Rectal smooth muscle tissue (tissue), 1 donor: ENCODE data around the gene CREM.
"Not testable (repeated sequence)": the region's sequence is repeated elsewhere in the genome, so short reads cannot be mapped to it uniquely, and the experiment has no call there.

Source experiments
- H3K27ac ChIP-seq: one replicate; pipeline ENCODE4 v1.7.0; 2013; ENCODE audit warnings: low read depth, low read length, inconsistent platforms
- H3K27me3 ChIP-seq: one replicate; pipeline ENCODE4 v1.7.0; 2013; ENCODE audit warnings: low read length; ENCODE audit not compliant: control insufficient read depth, insufficient read depth
- H3K36me3 ChIP-seq: one replicate; pipeline ENCODE4 v1.7.0; 2013; ENCODE audit warnings: low read length; ENCODE audit not compliant: control insufficient read depth, insufficient read depth
- H3K4me1 ChIP-seq: one replicate; pipeline ENCODE4 v1.7.0; 2013; ENCODE audit warnings: low read length; ENCODE audit not compliant: control insufficient read depth, insufficient read depth
- H3K4me3 ChIP-seq: one replicate; pipeline ENCODE4 v1.7.0; 2013; ENCODE audit warnings: low read length
- H3K9ac ChIP-seq: one replicate; pipeline ENCODE4 v1.7.0; 2013; ENCODE audit warnings: low read length

The CREM gene

DNA sequence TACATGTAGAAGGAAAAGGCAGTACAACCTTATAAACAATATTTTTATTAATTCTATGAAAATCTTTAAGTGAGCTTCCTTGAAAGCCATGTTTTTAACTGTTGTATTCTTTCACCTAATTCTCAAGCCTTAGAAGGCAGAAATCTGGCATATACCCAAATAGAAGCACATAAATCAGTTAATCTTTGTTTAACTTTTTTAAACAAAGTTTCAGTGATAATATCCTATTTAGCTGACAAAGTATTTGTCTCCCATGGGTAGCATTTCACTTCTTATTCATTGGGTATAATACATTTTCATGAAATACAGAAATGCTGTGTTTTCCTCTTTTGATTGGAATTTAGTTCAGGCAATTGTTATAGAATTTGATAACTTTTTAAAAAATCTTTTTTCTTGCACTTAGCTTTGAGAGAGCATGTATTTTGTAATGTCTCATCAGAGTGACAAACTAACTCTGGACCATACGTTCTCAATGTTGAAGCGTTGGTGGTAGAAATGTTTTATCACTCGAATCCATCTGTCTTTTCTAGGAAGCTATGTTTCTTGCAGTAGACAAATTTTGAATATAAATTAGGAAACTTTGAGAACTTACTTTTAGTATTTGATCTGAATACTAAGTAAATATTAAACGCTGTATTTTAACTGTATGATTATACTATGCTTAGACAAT is 78.1 kb downstream of the CREM start:
- H3K9ac ChIP-seq, result no peak overlapping the region
- no peak overlapping the region for H3K27ac ChIP-seq
- no peaks in the 10 kb centered on the region for H3K27me3 ChIP-seq
- no peaks in the 10 kb centered on the region for H3K36me3 ChIP-seq
- H3K4me3 ChIP-seq, result no peak overlapping the region
- H3K4me1 ChIP-seq, result no peaks in the 10 kb centered on the region

DNA sequence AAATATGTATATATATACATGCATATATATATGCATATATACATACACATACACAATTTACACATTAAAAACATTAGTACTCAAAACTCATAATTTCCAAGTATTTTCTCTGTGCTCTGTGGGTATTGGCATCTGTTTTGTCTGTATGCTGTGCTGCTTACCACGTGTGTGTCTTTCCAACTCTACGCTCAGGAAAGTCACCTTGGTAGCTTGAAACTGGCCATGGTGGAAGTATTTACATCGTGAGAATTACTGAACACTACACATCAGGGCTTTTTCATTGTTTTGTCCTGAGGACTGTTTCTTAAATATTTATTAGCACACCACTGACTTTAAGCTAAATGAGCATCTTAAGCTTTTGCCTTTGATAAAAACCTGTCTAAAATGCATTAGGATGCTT is 79.6 kb downstream of the CREM start:
- Histone ChIP-seq H3K36me3 (no peaks in the 10 kb centered on the region), H3K27me3 (no peaks in the 10 kb centered on the region), H3K9ac (no peak overlapping the region), H3K4me1 (no peaks in the 10 kb centered on the region), H3K27ac (no peak overlapping the region), H3K4me3 (no peak overlapping the region)

DNA sequence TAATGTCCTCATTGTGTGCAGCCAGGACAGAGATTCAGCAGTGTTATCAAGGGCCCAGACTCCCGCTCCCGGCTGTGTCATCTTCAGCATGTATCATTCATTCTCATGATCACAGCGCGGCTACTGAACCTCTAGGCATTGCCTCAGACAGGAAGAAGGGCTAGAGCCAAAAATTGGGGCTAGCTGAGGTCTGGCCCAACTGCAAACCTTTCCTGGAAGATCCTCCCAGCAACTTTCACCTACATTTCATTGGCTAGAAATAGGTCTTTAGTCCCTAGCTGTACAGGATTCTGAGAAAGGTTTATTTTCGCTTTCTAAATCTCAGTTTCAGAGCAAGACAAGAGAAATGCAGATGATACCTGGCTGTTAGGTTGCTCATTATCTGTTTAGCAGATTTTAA is 81.9 kb downstream of the CREM start:
- Histone ChIP-seq H3K27ac (no peak overlapping the region), H3K4me1 (peaks cover 3% of the 10 kb centered on the region), H3K9ac (no peak overlapping the region), H3K27me3 (no peaks in the 10 kb centered on the region), H3K36me3 (no peaks in the 10 kb centered on the region), H3K4me3 (no peak overlapping the region)

DNA sequence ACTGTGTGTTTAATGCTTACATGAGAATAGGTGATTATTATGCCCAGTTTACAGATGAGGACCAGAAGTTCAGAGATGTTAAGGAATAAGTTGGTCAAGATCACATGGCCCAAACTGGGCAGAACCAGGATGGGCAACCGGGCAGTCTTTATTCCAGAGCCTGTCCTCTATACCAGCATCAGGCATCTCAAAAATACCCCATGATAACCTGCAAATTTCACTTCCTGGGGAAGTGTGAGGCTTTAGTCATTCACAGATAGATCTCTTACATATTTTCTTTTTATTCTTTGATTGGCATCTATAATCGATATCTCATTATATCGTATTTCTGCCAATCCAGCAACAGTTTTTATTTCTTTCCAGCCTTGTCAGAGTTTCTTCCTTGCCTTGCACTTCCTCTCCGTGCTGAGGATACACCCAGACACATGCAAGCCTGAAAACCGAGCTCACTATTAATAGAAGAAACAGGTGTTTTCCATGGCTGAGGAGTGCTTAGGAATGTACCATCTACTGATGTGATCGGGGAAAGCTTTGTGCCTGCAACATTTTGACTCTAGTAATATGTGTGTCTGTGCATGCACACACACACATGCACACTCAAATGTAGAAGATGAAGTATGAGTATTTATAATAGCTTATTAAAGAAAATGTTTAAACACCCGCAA is 82.4 kb downstream of the CREM start:
- no peak overlapping the region for H3K4me3 ChIP-seq
- H3K9ac ChIP-seq, result no peak overlapping the region
- peaks cover 3% of the 10 kb centered on the region for H3K4me1 ChIP-seq
- H3K27me3 ChIP-seq, result no peaks in the 10 kb centered on the region
- no peaks in the 10 kb centered on the region for H3K36me3 ChIP-seq
- H3K27ac ChIP-seq, result no peak overlapping the region

DNA sequence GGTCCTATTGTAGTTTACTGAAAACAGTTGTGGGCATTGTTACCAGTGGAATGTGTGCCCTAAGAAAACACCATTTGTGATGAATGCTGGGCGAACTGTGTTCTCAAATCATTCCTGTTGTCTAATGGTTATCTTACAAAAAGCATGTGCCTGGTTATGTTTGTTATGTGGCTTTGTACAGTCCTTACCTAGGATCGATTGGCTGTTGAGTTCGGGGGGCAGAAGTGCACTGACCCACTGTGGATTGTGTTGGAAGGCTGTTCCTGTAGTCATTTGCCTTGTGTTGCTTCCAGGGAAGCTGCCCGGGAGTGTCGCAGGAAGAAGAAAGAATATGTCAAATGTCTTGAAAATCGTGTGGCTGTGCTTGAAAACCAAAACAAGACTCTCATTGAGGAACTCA is 84.3 kb downstream of the CREM start:
- Histone ChIP-seq H3K4me3 (no peak overlapping the region), H3K4me1 (peaks cover 3% of the 10 kb centered on the region), H3K36me3 (no peaks in the 10 kb centered on the region), H3K27me3 (no peaks in the 10 kb centered on the region), H3K9ac (no peak overlapping the region), H3K27ac (no peak overlapping the region)

DNA sequence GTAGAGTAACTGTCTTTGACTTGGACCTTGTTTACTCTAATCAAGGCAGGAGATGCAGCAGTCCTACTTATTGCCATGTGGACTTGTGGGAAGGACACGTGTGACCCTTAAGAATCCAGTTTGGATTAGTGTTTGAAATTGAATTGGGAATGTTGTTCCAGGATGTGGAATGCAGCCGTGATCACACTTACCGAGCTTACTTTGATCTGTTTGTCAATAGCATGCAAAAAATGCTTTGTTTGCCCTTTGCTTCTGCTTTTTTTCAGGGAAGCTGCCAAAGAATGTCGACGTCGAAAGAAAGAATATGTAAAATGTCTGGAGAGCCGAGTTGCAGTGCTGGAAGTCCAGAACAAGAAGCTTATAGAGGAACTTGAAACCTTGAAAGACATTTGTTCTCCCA is 84.7 kb downstream of the CREM start:
- H3K4me1 ChIP-seq, result peaks cover 3% of the 10 kb centered on the region
- no peaks in the 10 kb centered on the region for H3K27me3 ChIP-seq
- H3K4me3 ChIP-seq, result no peak overlapping the region
- no peaks in the 10 kb centered on the region for H3K36me3 ChIP-seq
- H3K27ac ChIP-seq, result no peak overlapping the region
- no peak overlapping the region for H3K9ac ChIP-seq

DNA sequence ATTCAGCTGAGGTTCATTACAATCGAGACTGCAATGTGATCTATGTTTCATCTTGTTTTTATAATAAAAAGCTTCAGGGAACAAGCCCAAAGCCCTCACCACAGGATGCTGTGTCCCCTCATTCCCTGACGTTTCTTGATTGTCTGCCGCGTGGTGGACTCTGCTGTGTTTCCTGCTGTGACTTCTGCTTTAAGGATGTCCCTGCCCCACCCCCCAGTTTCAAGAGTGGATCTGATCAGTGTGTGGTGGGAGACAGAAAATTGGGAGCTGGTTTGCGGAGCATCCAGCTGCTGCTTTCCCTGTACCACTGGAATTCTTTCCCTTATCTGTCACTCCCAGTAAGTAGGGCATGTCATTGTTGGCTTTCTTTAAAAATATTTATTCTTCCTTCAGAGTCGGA is 86.2 kb downstream of the CREM start:
- Histone ChIP-seq H3K9ac (no peak overlapping the region), H3K27ac (no peak overlapping the region), H3K36me3 (no peaks in the 10 kb centered on the region), H3K4me3 (no peak overlapping the region), H3K4me1 (peaks cover 3% of the 10 kb centered on the region), H3K27me3 (no peaks in the 10 kb centered on the region)

DNA sequence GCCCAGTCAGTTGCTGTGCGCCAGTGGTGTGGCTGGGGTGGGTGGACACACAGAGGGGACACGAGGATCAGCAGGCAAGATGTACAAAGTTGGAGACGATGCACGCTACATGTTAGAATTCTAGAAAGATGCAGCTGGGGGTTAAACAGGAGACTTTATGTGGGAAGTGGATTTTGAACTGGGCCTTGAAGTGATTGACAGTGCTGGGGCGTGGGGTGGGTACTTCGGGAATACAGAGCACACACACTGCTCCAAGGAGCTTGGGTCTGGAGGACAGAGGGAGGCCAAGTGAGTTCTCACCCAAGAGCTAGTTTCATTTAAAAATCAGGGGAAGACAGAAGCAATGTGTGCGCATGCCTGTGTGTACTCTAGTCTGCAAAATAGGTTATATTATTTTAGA is 87.1 kb downstream of the CREM start:
- Histone ChIP-seq H3K4me3 (no peak overlapping the region), H3K27ac (no peak overlapping the region), H3K4me1 (peaks cover 3% of the 10 kb centered on the region), H3K36me3 (no peaks in the 10 kb centered on the region), H3K9ac (no peak overlapping the region), H3K27me3 (no peaks in the 10 kb centered on the region)

DNA sequence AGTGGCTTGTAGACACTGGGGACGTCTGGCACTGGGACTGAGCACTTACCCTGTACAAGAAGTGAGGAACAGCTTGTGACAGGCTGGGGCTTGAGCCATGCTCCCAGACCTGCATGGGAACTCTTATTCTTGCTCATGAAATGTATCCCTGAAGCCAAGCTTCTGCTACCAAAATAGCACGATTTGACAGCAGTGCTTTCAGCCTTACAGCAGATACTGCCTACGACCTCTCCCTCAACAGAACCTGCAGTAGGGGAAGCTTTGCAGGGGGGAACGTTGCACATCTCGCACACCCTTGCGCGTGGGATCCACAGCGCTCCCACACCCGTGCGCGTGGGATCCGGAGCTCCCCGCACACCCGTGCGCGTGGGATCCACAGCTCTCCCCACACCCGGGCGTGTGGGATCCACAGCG is 88.0 kb downstream of the CREM start:
- Histone ChIP-seq H3K9ac (no peak overlapping the region), H3K36me3 (no peaks in the 10 kb centered on the region), H3K4me3 (no peak overlapping the region), H3K4me1 (peaks cover 3% of the 10 kb centered on the region), H3K27ac (no peak overlapping the region), H3K27me3 (no peaks in the 10 kb centered on the region)

DNA sequence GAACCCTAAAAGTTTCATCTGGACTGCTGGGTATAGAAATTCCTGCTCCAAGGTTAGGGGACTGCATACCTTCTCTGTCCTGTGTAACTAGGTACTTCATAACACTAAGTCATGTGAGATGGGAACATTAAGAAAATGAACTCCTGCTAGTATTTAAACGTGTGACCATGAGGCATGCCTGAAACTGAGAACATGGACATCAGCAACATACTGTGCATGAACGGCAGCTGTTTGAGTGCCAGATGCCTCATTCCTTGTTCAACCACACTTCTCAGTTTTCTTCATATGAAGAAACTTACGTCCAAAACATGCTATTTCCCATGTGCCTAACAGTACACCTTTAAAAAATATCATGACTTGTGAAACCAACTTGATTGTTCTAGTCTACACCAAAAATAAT is 88.5 kb downstream of the CREM start:
- Histone ChIP-seq H3K36me3 (no peaks in the 10 kb centered on the region), H3K27ac (no peak overlapping the region), H3K9ac (no peak overlapping the region)

DNA sequence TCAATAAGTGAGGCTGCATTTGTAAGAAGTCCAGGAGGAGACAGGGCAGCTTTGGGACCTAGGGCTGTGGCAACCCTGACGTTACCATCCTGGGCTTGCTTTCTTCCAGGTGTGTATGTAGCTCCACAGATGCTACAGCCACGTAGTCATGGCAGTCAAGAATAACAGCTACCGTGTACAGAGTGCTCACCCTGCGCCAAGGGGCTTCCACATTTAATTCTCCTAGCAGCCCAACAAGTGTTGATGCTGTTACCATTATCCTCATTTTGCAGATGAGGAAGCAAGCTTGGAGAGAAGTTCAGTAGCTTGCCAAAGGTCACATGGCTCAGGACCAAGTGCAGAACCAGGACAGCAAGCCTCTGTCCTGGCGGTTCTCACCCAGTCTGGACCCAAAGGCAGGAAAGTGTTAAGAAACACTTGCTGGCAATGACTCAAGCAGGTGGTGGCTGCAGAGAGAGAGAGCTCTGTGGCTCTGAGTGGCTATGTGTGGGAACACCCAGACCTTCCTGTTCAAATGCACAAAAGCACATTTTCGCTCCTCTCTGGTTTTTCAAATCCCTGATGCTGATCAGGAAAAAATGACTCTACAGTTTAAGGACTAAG is 89.8 kb downstream of the CREM start:
- Histone ChIP-seq H3K27me3 (no peaks in the 10 kb centered on the region), H3K36me3 (no peaks in the 10 kb centered on the region), H3K9ac (no peak overlapping the region), H3K4me3 (no peak overlapping the region), H3K27ac (no peak overlapping the region), H3K4me1 (peaks cover 3% of the 10 kb centered on the region)

More for the DNA sequence above, 88.5 kb downstream of the CREM start:
- Histone ChIP-seq H3K4me1 (peaks cover 3% of the 10 kb centered on the region), H3K4me3 (no peak overlapping the region), H3K27me3 (no peaks in the 10 kb centered on the region)

DNA sequence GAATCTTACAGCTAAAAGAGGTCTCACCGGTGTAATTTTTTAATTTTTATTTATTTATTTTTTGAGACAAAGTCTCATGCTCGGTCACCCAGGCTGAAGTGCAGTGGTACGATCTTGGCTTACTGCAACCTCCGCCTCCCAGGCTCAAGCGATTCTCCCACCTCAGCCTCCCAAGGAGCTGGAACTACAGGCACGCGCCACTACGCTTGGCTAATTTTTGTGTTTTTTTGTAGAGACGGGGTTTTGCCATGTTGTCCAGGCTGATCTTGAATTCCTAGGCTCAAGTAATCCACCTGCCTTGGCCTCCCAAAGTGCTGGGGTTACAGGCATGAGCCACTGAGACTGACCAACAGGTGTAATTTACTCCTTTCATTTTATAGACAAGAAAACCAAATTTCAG is 90.3 kb downstream of the CREM start:
- H3K4me3 ChIP-seq, H3K4me1 ChIP-seq, H3K27me3 ChIP-seq, H3K27ac ChIP-seq, H3K9ac ChIP-seq, H3K36me3 ChIP-seq: not testable (repeated sequence)

DNA sequence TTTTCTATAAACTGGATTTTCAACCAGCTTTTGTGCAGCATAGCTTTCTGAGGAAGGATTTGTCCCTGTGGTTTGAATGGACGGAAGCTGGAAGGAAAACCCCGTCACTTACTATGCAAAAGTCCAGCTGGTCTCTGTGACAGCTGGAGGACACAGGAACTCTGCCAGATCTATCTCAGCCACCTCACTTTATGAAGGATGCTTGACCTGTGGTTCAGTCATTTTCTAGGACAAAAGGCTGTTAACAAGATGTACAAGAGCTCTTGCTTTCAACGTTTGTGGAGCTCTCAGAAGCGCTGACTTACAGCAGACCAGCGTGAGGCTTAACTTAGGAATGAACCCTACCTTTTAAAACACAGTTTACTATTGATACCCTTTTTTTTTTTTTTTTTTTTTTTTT is 90.8 kb downstream of the CREM start:
- no peak overlapping the region for H3K4me3 ChIP-seq
- no peaks in the 10 kb centered on the region for H3K4me1 ChIP-seq
- H3K27ac ChIP-seq, result no peak overlapping the region
- no peak overlapping the region for H3K9ac ChIP-seq
- no peaks in the 10 kb centered on the region for H3K27me3 ChIP-seq
- H3K36me3 ChIP-seq, result no peaks in the 10 kb centered on the region
